NCI-H526 treated with DMSO at 0.1 percent for 48 hours (cell line): ENCODE data around the gene TNFRSF14.

ENCODE experiments used
- DNase-seq: peaks from one replicate; lab custom pipeline; 2025; lab: John Stamatoyannopoulos, UW

TNFRSF14 gene

GRCh38 chr1:2588661-2589430 is 32.7 kb downstream of the TNFRSF14 start:
- DNase-seq: no peak

- DNase-seq: no peak
These were observed 33.5 kb downstream of the TNFRSF14 start for GRCh38 chr1:2589431-2590232.

- no peak for DNase-seq
These were observed 34.3 kb downstream of the TNFRSF14 start for GRCh38 chr1:2590233-2591141.

- DNase-seq: no peak
These were observed 35.0 kb downstream of the TNFRSF14 start for GRCh38 chr1:2591233-2591580.

GRCh38 chr1:2591581-2592261 is 35.5 kb downstream of the TNFRSF14 start:
- DNase-seq: no peak

- no peak for DNase-seq
These were observed 36.5 kb downstream of the TNFRSF14 start for GRCh38 chr1:2592672-2593071.

GRCh38 chr1:2593251-2593878 is 37.2 kb downstream of the TNFRSF14 start:
- DNase-seq: no peak

GRCh38 chr1:2594001-2594640 is 38.0 kb downstream of the TNFRSF14 start:
- no peak for DNase-seq

- no peak for DNase-seq
These were observed 38.5 kb downstream of the TNFRSF14 start for GRCh38 chr1:2594641-2595131.

- DNase-seq: no peak
These were observed 39.2 kb downstream of the TNFRSF14 start for GRCh38 chr1:2595261-2595811.

GRCh38 chr1:2595812-2596529 is 39.8 kb downstream of the TNFRSF14 start:
- no peak for DNase-seq

GRCh38 chr1:2596530-2597333 is 40.6 kb downstream of the TNFRSF14 start:
- DNase-seq: no peak

- DNase-seq: no peak
These were observed 41.5 kb downstream of the TNFRSF14 start for GRCh38 chr1:2597441-2598328.

GRCh38 chr1:2598329-2598931 is 42.3 kb downstream of the TNFRSF14 start:
- no peak for DNase-seq

GRCh38 chr1:2601721-2602303 is 45.6 kb downstream of the TNFRSF14 start:
- no peak for DNase-seq

- no peak for DNase-seq
These were observed 46.2 kb downstream of the TNFRSF14 start for GRCh38 chr1:2602311-2602835.
